Right lobe of liver (tissue), 6 donors: ENCODE results near the gene MYDGF. TPM values are rescaled to one million over a fixed set of nuclear protein-coding genes. Genes with fewer than 3 reads are reported as not detected.
A peak's percentile ranks its signal among the peaks of the same experiment; 100 is the strongest.

ENCODE experiments used
- ATAC-seq, 4 donors: fragments of 200-7000 bp; cut with Tn5 transposase; one replicate each; pipeline ENCODE4 v1.9.1; 2020; ENCODE audit warnings: mild to moderate bottlenecking in 4 of 4, moderate library complexity in 4 of 4
- DNase-seq, 3 donors: peaks; one replicate each; pipeline ENCODE4 v3.0.0-alpha.2; 2020
- H3K27ac ChIP-seq, 3 donors: fragments of 200-600 bp; one replicate each; pipeline ENCODE4 v1.8.0; 2022
- H3K27me3 ChIP-seq, 2 donors: fragments of 200-600 bp; one replicate each; pipeline ENCODE4 v1.8.0; 2022
- H3K36me3 ChIP-seq, 4 donors: fragments of 200-600 bp; sonication (generic) in 1 of 4; one replicate each; pipeline versions ENCODE4 v1.5.1 to v1.8.0; 2017 to 2022; ENCODE audit warnings: control low read depth in 1 of 4
- H3K4me1 ChIP-seq, 4 donors: fragments of 200-600 bp; sonication (generic) in 1 of 4; one replicate each; pipeline versions ENCODE4 v1.5.1 to v1.8.0; 2017 to 2022; ENCODE audit warnings: control low read depth in 1 of 4
- H3K4me3 ChIP-seq, 3 donors: fragments of 200-600 bp; one replicate each; pipeline ENCODE4 v1.8.0; 2022
- H3K9me3 ChIP-seq, 4 donors: fragments of 200-600 bp; sonication (generic) in 1 of 4; one replicate each; pipeline versions ENCODE4 v1.5.1 to v1.8.0; 2017 to 2022; ENCODE audit warnings: control low read depth in 1 of 4
- CTCF ChIP-seq, 4 donors: fragments of 200-600 bp in 3 of 4; fragments of 450-650 bp in 1 of 4; IDR thresholded peaks; one replicate each; pipeline versions ENCODE4 v1.5.1 to v1.8.0; 2016 to 2022; ENCODE audit warnings: antibody characterized with exemption in 4 of 4, mild to moderate bottlenecking in 2 of 4
- POLR2A ChIP-seq: fragments of 450-650 bp; IDR thresholded peaks from one replicate; pipeline ENCODE4 v1.6.1; 2017; ENCODE audit warnings: antibody characterized with exemption, mild to moderate bottlenecking
- WGBS: methylation state at CpG from one replicate; pipeline ENCODE4 v1.1.6; 2018; ENCODE audit warnings: low coverage, low lambda C conversion rate; ENCODE audit not compliant: insufficient coverage; ENCODE audit errors: missing lambda C conversion rate; 5-methylcytosine and 5-hydroxymethylcytosine counted together
- intact Hi-C, 2 donors: fragments of 100-400 bp; cut with DNase I; formaldehyde crosslinking; loops; one replicate each; pipeline versions ENCODE4 v1.11.2 to v1.14.1; 2022
- long read RNA-seq: library from polyadenylated mRNA; unstranded; transcript quantifications from one replicate; pipeline ENCODE4 v2.0.0, GENCODE V29; 2019
- total RNA-seq, 6 experiments: library from RNA; depleted of rRNA in 2 of 6; stranded (reverse); fragments of >200 nt in 2 of 6; fragmentation: NEBNext Ultra II Directional in 3 of 6; extraction: Animal tissue kit (Norgen Biotek cat#: 25700) in 3 of 6; gene quantifications; one replicate each; pipeline versions ENCODE4 v1.1.0 to v1.2.4, GENCODE V29; 2016 to 2023
- donor health status: DM: no; HTN: yes; CAD: no.
- donor health status: DM: no; HTN: no; CAD: no.
- donor health status: DM: no; HTN: no; CAD: no.
- donor health status: DM: no; HTN: yes; CAD: no.
- donor health status: DM: no; HTN: yes; CAD: no.

The MYDGF gene
- 10 to 100 TPM; 58.2 to 98.7 (median 72.2) TPM for total RNA-seq
- long read RNA-seq, transcript MYDGF-201 (6 exons, 1,018 nt) = major isoform, 71 of 75 reads
- long read RNA-seq, partial matches to known transcripts = 2 of 75 reads
- long read RNA-seq, other reads (novel, unspliced or antisense) = 2 of 75 reads

GRCh38 chr19:4669723-4670480 lies at the start of gene MYDGF:
Gene MYDGF, minus strand, starts transcription at chr19:4670342. Its CDS starts 8 bp downstream, at chr19:4670334.
- intact Hi-C loops = no loop called here
- H3K4me1 ChIP-seq = peaks cover 0 to 13% (median 0%) of the 10 kb centered on the region in 4 donors
- no peaks in the 10 kb centered on the region for H3K9me3 ChIP-seq
- H3K27me3 ChIP-seq = no peaks in the 10 kb centered on the region
- DNase-seq (peak; percentile 94 to 96 (median 95)), ATAC-seq (peak; percentile 91 to 98 (median 96))
- H3K36me3 ChIP-seq = peaks cover 0 to 31% (median 13%) of the 10 kb centered on the region in 4 donors
- under 1% methylated on average over 37 of the region's 75 CpGs for WGBS
- TF ChIP-seq CTCF (IDR thresholded peaks at IDR 0.05) (no peak), POLR2A (peak; percentile 76)
- peak within 1 kb of the TSS; percentile 80 to 95 (median 95) for H3K4me3 ChIP-seq
- H3K27ac ChIP-seq = peak within 1 kb of the TSS; percentile 51 to 65 (median 54)

DNA sequence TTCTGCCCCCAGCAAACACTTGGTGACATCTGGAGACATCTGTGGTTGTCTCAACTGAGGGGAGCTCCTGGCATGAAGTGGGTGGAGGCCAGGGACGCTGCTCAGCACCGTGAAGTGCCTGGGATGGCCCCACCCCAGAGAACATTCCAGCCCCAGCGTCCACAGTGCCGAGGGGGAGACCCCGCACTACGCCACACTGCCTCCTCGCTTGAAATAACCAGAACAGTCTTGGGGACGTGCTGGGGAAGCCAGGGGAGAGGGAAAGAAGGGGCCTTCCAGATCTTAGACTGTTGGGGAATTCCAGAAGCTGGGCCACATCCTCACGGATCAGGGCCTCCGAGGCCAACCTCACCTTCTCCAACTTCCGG lies 49.3 kb upstream of the MYDGF start:
- ATAC-seq (no peak), DNase-seq (no peak)
- Histone ChIP-seq H3K4me3 (peak overlapping the region in 1 of 3 donors; percentile 87), H3K9me3 (no peaks in the 10 kb centered on the region), H3K27ac (peak overlapping the region in 1 of 3 donors; percentile 88), H3K4me1 (peaks cover 0 to 78% (median 31%) of the 10 kb centered on the region in 4 donors), H3K36me3 (peaks cover 0 to 38% (median 15%) of the 10 kb centered on the region in 4 donors), H3K27me3 (no peaks in the 10 kb centered on the region)
- intact Hi-C loops = no loop called here
- WGBS = 85% methylated on average over 3 of the region's 11 CpGs
- TF ChIP-seq POLR2A (no peak), CTCF (IDR thresholded peaks at IDR 0.05) (no peak)

DNA sequence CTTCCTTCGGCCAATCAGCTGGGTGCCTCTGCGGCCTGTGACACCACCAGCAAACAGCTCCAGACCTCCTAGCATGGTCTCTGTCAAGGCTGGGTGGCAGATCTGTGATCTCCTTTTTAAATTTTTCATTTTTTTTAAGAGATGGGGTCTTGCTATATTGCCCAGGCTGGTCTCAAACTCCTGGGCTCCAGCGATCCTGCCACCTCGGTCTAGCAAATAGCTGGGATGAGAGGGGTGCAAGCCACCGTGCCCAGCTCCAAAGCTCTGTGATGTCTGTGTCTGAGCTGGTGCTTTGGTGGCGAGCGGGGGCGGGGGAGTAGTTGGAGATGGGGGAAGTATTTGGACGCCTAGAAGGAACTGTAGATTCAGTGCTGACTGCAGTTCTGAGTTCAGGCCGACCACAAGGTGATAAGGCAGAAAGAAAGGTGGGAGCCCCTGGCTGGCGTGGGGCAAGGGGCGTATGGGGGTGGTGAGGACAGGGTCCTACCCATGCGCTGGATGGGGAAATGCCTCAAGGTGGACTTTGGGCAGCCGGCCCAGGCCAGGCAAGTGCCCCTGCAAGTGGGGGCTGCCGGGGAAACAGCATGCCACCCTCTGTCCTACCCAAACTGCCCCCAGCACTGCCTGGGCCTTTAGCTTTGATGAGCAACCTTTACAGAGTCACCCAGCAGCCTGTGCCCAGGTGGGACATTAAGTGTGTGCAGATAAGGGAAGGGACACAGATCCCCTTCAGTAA lies 48.0 kb upstream of the MYDGF start:
- WGBS = 64% methylated on average over 7 of the region's 15 CpGs
- intact Hi-C loops = no loop called here
- TF ChIP-seq CTCF (IDR thresholded peaks at IDR 0.05) (no peak), POLR2A (no peak)
- Histone ChIP-seq H3K27me3 (no peaks in the 10 kb centered on the region), H3K27ac (peak overlapping the region in 1 of 3 donors; percentile 99), H3K36me3 (peaks cover 0 to 51% (median 21%) of the 10 kb centered on the region in 4 donors), H3K4me3 (peak overlapping the region in 1 of 3 donors; percentile 30), H3K9me3 (no peaks in the 10 kb centered on the region), H3K4me1 (peaks cover 0 to 92% (median 38%) of the 10 kb centered on the region in 4 donors)
- no peak for ATAC-seq
- DNase-seq = no peak

- TF ChIP-seq CTCF (IDR thresholded peaks at IDR 0.05) (no peak), POLR2A (no peak)
- Histone ChIP-seq H3K27me3 (no peaks in the 10 kb centered on the region), H3K9me3 (no peaks in the 10 kb centered on the region), H3K27ac (peak overlapping the region in 2 of 3 donors; percentile 24 to 99), H3K4me3 (peak overlapping the region in 1 of 3 donors; percentile 30), H3K4me1 (peaks cover 0 to 97% (median 42%) of the 10 kb centered on the region in 4 donors), H3K36me3 (peaks cover 0 to 59% (median 28%) of the 10 kb centered on the region in 4 donors)
- 26% methylated on average over 11 of the region's 23 CpGs for WGBS
- ATAC-seq (peak in 1 of 4 donors; percentile 6), DNase-seq (peak in 1 of 3 donors; percentile 38)
- intact Hi-C loops = no loop called here
Observed at GRCh38 chr19:4717191-4717965, 47.2 kb upstream of the MYDGF start.
